B cell (primary cell): Measurements from ENCODE around the gene S100A16. TPM values are rescaled to one million over a fixed set of nuclear protein-coding genes. Genes with fewer than 3 reads are reported as not detected.

Source experiments
- ATAC-seq: fragments of 200-7000 bp; cut with Tn5 transposase; one replicate; pipeline ENCODE4 v1.10.0; 2021; ENCODE audit warnings: low read depth, mild to moderate bottlenecking, moderate number of reproducible peaks, moderate library complexity
- CTCF ChIA-PET: fragments of 350-600 bp; sonication (Branson Sonifier 250); formaldehyde crosslinking; loops from one replicate; lab custom pipeline; 2021; ENCODE audit warnings: antibody characterized with exemption, inconsistent platforms; lab: Charles Lee
- POLR2A ChIA-PET: fragments of 350-600 bp; sonication (Branson Sonifier 250); formaldehyde crosslinking; loops from one replicate; lab custom pipeline; 2021; ENCODE audit warnings: antibody characterized with exemption; lab: Charles Lee
- DNase-seq: peaks from one replicate; pipeline ENCODE4 v3.0.0; 2013
- H2AFZ ChIP-seq: 2 replicates; pipeline ENCODE4 v1.6.1; 2012; ENCODE audit warnings: mild to moderate bottlenecking, low read depth, low read length; ENCODE audit not compliant: insufficient read depth, poor library complexity, severe bottlenecking
- H3K27ac ChIP-seq, 2 donors: 1 replicate in 1 of 2; 2 replicates in 1 of 2; pipeline ENCODE4 v1.5.1; 2012 to 2013; ENCODE audit warnings: low read length in 2 of 2, mild to moderate bottlenecking in 2 of 2, moderate library complexity in 1 of 2
- H3K27me3 ChIP-seq, 4 experiments: fragments of 200-600 bp in 1 of 4; sonication (generic) in 1 of 4; replicated peaks in 1 of 4; 1 replicate in 2 of 4; 2 replicates in 2 of 4; pipeline versions ENCODE4 v1.6.1 to v1.7.0; 2013 to 2016; ENCODE audit warnings: low read length in 3 of 4, mild to moderate bottlenecking in 2 of 4, mixed read lengths in 1 of 4, moderate library complexity in 1 of 4; ENCODE audit not compliant: insufficient read depth in 4 of 4, control insufficient read depth in 3 of 4; ENCODE audit errors: control extremely low read depth in 1 of 4
- H3K36me3 ChIP-seq, 2 experiments: replicated peaks in 1 of 2; 1 replicate in 1 of 2; 2 replicates in 1 of 2; pipeline versions ENCODE4 v1.6.1 to v1.7.1; 2013; ENCODE audit warnings: low read length in 1 of 2; ENCODE audit not compliant: insufficient read depth in 2 of 2, control insufficient read depth in 1 of 2; ENCODE audit errors: control extremely low read depth in 1 of 2, extremely low read depth in 1 of 2
- H3K4me1 ChIP-seq, 2 donors: fragments of 200-600 bp in 1 of 2; sonication (generic) in 1 of 2; 1 replicate in 1 of 2; 2 replicates in 1 of 2; pipeline versions ENCODE4 v1.5.1 to v1.6.1; 2013 to 2017; ENCODE audit warnings: low read length in 2 of 2; ENCODE audit not compliant: control insufficient read depth in 2 of 2, insufficient read depth in 2 of 2
- H3K4me2 ChIP-seq: replicated peaks from 2 replicates; pipeline ENCODE3; 2012; ENCODE audit warnings: mild to moderate bottlenecking, low read depth, low read length; ENCODE audit not compliant: poor library complexity, severe bottlenecking
- H3K4me3 ChIP-seq, 5 experiments: fragments of 200-600 bp in 1 of 5; sonication (generic) in 1 of 5; 1 replicate in 3 of 5; 2 replicates in 2 of 5; pipeline versions ENCODE4 v1.5.1 to v1.7.0; 2011 to 2016; ENCODE audit warnings: low read length in 4 of 5, mild to moderate bottlenecking in 4 of 5, low read depth in 2 of 5, control low read depth in 1 of 5, moderate library complexity in 1 of 5; ENCODE audit not compliant: insufficient read depth in 1 of 5; ENCODE audit errors: control extremely low read depth in 1 of 5, extremely low read depth in 1 of 5
- H3K79me2 ChIP-seq: fragments of 200-600 bp; sonication (generic); one replicate; pipeline ENCODE4 v1.6.0; 2016; ENCODE audit warnings: low read length; ENCODE audit not compliant: control insufficient read depth, insufficient read depth
- H3K9ac ChIP-seq: fragments of 200-600 bp; sonication (generic); 2 replicates; pipeline ENCODE4 v1.6.1; 2017; ENCODE audit warnings: mild to moderate bottlenecking, low read length, moderate library complexity
- H3K9me3 ChIP-seq, 3 donors: one replicate each; pipeline versions ENCODE4 v1.6.1 to v1.7.1; 2013; ENCODE audit warnings: low read length in 2 of 3; ENCODE audit not compliant: control insufficient read depth in 2 of 3, insufficient read depth in 1 of 3; ENCODE audit errors: control extremely low read depth in 1 of 3
- H4K20me1 ChIP-seq: 2 replicates; pipeline ENCODE4 v1.6.0; 2012; ENCODE audit warnings: mild to moderate bottlenecking, low read length; ENCODE audit not compliant: insufficient read depth, control insufficient read depth, poor library complexity, severe bottlenecking
- H3K27ac Mint-ChIP-seq: one replicate; pipeline ENCODE4 v1.8.0; 2021; ENCODE audit warnings: mixed read lengths
- H3K27me3 Mint-ChIP-seq: one replicate; pipeline ENCODE4 v1.8.0; 2021; ENCODE audit warnings: mixed read lengths
- H3K4me1 Mint-ChIP-seq: one replicate; pipeline ENCODE4 v1.8.0; 2021; ENCODE audit warnings: mixed read lengths
- H3K4me3 Mint-ChIP-seq: one replicate; pipeline ENCODE4 v1.8.0; 2021; ENCODE audit warnings: mixed read lengths
- H3K9me3 Mint-ChIP-seq: one replicate; pipeline ENCODE4 v1.8.0; 2022; ENCODE audit warnings: mixed read lengths; ENCODE audit not compliant: insufficient read depth
- CTCF ChIP-seq: fragments of 200-600 bp; IDR thresholded peaks from one replicate; pipeline ENCODE4 v1.8.0; 2022; ENCODE audit warnings: antibody characterized with exemption, mild to moderate bottlenecking
- EZH2 ChIP-seq: IDR thresholded peaks from 2 replicates; pipeline ENCODE4 v1.6.1; 2012; ENCODE audit warnings: borderline replicate concordance, low read depth, mild to moderate bottlenecking, moderate library complexity, low read length; ENCODE audit not compliant: insufficient read depth, poor library complexity, severe bottlenecking
- WGBS: methylation state at CpG from one replicate; pipeline ENCODE4 v1.1.5; 2013; ENCODE audit warnings: missing lambda C conversion rate; ENCODE audit not compliant: insufficient coverage; 5-methylcytosine and 5-hydroxymethylcytosine counted together
- intact Hi-C: fragments of 100-400 bp; cut with micrococcal nuclease; formaldehyde crosslinking; loops from one replicate; pipeline ENCODE4 v1.10.0; 2022
- polyA plus RNA-seq: library from polyadenylated mRNA; depleted of rRNA; stranded (reverse); fragments of >200 nt; gene quantifications from 2 replicates; pipeline ENCODE4 v1.2.3, GENCODE V29; 2012
- total RNA-seq, 2 donors: library from RNA; stranded (reverse); fragments of 120-200 nt in 1 of 2; gene quantifications; 1 replicate in 1 of 2; 2 replicates in 1 of 2; pipeline versions ENCODE4 v1.2.3 to v1.2.4, GENCODE V29; 2013 to 2022

S100A16 gene
- total and polyA plus RNA-seq, 2 donors (not counting 1 experiment from before 2014, with no cell fraction given) = not detected

GRCh38 chr1:153614189-153614900 is 1.4 kb upstream of the S100A16 start:
- H3K27me3 ChIP-seq = no peaks in the 10 kb centered on the region
- Mint-ChIP-seq H3K4me3 (no peak overlapping the region), H3K9me3 (no peaks in the 10 kb centered on the region), H3K27me3 (no peaks in the 10 kb centered on the region), H3K27ac (no peak overlapping the region), H3K4me1 (no peaks in the 10 kb centered on the region)
- H3K79me2 ChIP-seq = no peaks in the 10 kb centered on the region
- ATAC-seq = no peak
- H3K36me3 ChIP-seq = no peaks in the 10 kb centered on the region
- intact Hi-C loops = no loop called here
- H3K27ac ChIP-seq = no peak overlapping the region
- ChIA-PET CTCF (interaction anchor here (0.8 to 1.3 kb wide), 3 partner anchors 10 to 14 kb away, joined by 3 read pairs; no protein-coding TSS in a partner anchor), POLR2A (no interaction called here)
- no peak overlapping the region for H3K4me3 ChIP-seq
- H3K9me3 ChIP-seq = no peaks in the 10 kb centered on the region
- DNase-seq = no peak
- no peak for TF ChIP-seq EZH2
- TF ChIP-seq CTCF = no peak
- H2AFZ ChIP-seq = no peak overlapping the region
- H3K9ac ChIP-seq = no peak overlapping the region
- H4K20me1 ChIP-seq = no peaks in the 10 kb centered on the region
- H3K4me2 ChIP-seq = no peak overlapping the region
- peaks cover 10% of the 10 kb centered on the region in 2 donors for H3K4me1 ChIP-seq
- 92% methylated on average over 2 of the region's 2 CpGs for WGBS

- peaks cover 10% of the 10 kb centered on the region in 2 donors for H3K4me1 ChIP-seq
- WGBS = 92% methylated on average over 5 of the region's 5 CpGs
- DNase-seq (no peak), ATAC-seq (no peak)
- H3K9me3 Mint-ChIP-seq = no peaks in the 10 kb centered on the region
- H3K9me3 ChIP-seq = no peaks in the 10 kb centered on the region
- TF ChIP-seq CTCF (no peak), EZH2 (no peak)
- no peak overlapping the region for H3K4me2 ChIP-seq
- H3K4me3 Mint-ChIP-seq = no peak overlapping the region
- no peak overlapping the region for H3K9ac ChIP-seq
- no peaks in the 10 kb centered on the region for H3K27me3 Mint-ChIP-seq
- no peak overlapping the region for H2AFZ ChIP-seq
- CTCF ChIA-PET = interaction anchor here (0.8 to 1.1 kb wide), 2 partner anchors 11 to 15 kb away, joined by 3 read pairs; no protein-coding TSS in a partner anchor
- POLR2A ChIA-PET = no interaction called here
- no peaks in the 10 kb centered on the region for H3K79me2 ChIP-seq
- H3K27ac ChIP-seq = no peak overlapping the region
- intact Hi-C loops = no loop called here
- H3K27ac Mint-ChIP-seq = no peak overlapping the region
- no peak overlapping the region for H3K4me3 ChIP-seq
- H4K20me1 ChIP-seq = no peaks in the 10 kb centered on the region
- H3K27me3 ChIP-seq = no peaks in the 10 kb centered on the region
- H3K36me3 ChIP-seq = no peaks in the 10 kb centered on the region
- no peaks in the 10 kb centered on the region for H3K4me1 Mint-ChIP-seq
Measured at GRCh38 chr1:153613406-153613805, 469 bp upstream of the S100A16 start.
